D721Med (cell line): ENCODE results near the gene TMEM186.

Experiments
- DNase-seq: peaks from one replicate; pipeline ENCODE4 v3.0.0; 2011; ENCODE audit warnings: low spot score; ENCODE audit not compliant: insufficient read length
- FAIRE-seq: peaks from 2 replicates; lab custom pipeline; 2011; peaks lifted over from hg19 to GRCh38; lab: Jason Lieb, UNC
- TF ChIP-seq, protein P1 (sequence below): IDR thresholded peaks from 2 replicates; pipeline ENCODE4 v1.5.1; 2012; ENCODE audit warnings: mild to moderate bottlenecking, control low read depth; ENCODE audit not compliant: insufficient read depth; ENCODE audit errors: missing control alignments

Gene TMEM186

GRCh38 chr16:8818504-8819270 lies 21.2 kb upstream of the TMEM186 start:
- FAIRE-seq = no peak
- DNase-seq = no peak
- TF ChIP-seq, protein P1, sequence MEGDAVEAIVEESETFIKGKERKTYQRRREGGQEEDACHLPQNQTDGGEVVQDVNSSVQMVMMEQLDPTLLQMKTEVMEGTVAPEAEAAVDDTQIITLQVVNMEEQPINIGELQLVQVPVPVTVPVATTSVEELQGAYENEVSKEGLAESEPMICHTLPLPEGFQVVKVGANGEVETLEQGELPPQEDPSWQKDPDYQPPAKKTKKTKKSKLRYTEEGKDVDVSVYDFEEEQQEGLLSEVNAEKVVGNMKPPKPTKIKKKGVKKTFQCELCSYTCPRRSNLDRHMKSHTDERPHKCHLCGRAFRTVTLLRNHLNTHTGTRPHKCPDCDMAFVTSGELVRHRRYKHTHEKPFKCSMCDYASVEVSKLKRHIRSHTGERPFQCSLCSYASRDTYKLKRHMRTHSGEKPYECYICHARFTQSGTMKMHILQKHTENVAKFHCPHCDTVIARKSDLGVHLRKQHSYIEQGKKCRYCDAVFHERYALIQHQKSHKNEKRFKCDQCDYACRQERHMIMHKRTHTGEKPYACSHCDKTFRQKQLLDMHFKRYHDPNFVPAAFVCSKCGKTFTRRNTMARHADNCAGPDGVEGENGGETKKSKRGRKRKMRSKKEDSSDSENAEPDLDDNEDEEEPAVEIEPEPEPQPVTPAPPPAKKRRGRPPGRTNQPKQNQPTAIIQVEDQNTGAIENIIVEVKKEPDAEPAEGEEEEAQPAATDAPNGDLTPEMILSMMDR = no peak

DNA sequence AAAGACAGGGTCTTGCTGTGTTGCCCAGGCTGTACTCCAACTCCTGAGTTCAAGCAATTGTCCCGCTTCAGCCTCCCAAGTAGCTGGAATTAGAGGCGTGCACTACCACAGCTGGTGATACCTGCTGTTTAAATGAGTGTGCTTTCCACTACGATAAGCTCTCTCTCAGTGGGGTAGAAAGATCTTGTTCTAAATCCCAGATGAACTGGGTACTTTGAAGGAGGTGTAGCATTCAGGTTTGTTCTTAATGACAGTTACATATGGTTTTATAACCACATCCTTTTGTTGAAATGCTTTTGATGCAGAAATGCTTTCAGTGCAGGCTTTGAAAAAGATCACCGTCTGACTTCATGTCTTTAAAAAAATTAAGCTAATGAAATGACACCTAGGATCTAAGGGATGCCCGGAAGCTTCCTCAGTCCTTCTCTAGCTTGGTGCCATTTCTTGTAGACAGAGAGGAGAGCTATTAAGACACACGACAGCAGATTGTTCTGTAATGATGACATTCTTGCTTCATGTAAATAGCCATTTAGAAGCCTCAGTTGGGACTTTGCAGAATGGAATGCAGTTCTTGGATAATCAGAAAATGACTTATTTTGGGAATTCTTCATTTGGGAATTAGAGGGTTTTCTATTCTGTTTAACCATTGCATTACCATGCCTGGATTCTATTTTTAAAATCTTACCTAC lies 19.7 kb upstream of the TMEM186 start:
- TF ChIP-seq, protein P1 = no peak
- no peak for FAIRE-seq
- no peak for DNase-seq

GRCh38 chr16:8814095-8814806 lies 16.8 kb upstream of the TMEM186 start:
- no peak for FAIRE-seq

GRCh38 chr16:8812162-8812843 lies 14.9 kb upstream of the TMEM186 start:
- TF ChIP-seq, protein P1 = no peak
- FAIRE-seq (no peak), DNase-seq (no peak)

More at GRCh38 chr16:8814095-8814806, 16.8 kb upstream of the TMEM186 start:
- TF ChIP-seq, protein P1 = no peak
- DNase-seq = no peak

DNA sequence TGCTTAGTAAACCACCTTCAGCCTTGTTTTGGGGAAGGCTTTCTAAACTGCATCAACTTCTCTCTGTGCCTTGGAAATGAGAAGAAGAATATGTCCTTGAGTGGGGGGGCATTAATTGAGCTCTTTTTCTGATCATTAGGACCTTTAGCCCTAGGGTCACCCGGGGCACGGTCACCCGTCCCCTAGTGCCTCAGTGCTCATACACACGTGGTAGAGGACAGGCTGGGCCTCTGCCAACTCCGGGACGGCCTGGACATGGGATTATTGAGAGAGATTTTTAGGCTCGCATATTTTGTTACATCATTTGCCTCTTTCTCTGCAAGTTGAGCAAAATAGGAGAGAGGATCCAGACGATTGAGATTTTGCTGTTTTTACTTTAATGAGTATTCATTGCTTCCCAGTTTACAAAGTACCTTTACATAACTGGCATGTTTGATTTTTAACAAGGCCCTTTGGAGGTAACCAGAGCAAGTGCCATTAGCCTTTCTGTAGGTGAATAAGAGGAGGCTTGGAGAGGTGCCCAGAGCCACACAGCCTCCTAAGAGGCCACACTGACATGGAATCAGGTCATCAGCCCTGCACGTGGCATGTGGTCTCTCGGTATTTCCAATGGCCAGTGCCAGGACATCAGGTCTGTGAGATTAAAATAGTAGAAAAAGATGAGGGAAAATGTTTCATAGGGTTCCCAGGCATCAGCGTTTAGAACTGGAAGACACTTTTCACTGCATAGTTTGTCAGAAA lies 11.3 kb upstream of the TMEM186 start:
- DNase-seq (no peak), FAIRE-seq (no peak)
- TF ChIP-seq, protein P1 = no peak

DNA sequence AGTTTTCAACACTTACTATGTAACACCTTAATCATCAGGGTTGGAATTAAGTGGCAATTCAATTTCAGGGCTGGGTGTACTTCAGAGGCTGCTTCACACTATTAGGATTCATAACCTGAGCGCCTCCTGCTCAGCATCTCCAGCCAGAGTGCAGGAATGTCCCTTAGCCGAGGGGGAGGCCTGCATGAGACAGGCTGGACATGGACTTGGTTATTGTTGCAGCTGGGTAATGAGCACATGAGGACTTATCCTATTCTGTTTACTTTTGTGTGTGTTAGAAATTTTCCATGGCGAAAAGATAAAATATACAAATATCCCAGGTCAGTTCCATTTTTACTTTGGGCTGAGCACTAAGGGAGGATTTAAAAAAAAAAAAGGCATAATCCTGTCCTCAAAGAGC lies 10.6 kb upstream of the TMEM186 start:
- no peak for DNase-seq
- TF ChIP-seq, protein P1 = no peak
- FAIRE-seq = no peak
